ENCODE results near the gene PYCARD.

- TF ChIP-seq EZH2 (IDR thresholded peaks at IDR 0.05; ENCODE audit: borderline replicate concordance, low read depth, low read length, severe bottlenecking) (no peak), CTCF (IDR thresholded peaks at IDR 0.05; ENCODE audit: borderline replicate concordance, extremely low read depth, low read length, poor library complexity, severe bottlenecking) (no peak)
Observed at GRCh38 chr16:31192856-31193642, 9.5 kb downstream of the PYCARD start.

Data from DND-41 (cell line).